Smooth muscle cell (in vitro differentiated cells): ENCODE data around the gene FANCD2OS. TPM values are rescaled to one million over a fixed set of nuclear protein-coding genes. Genes with fewer than 3 reads are reported as not detected.
"Not testable (repeated sequence)": the region's sequence is repeated elsewhere in the genome, so short reads cannot be mapped to it uniquely, and the experiment has no call there.

Experiments used
- DNase-seq: peaks from one replicate; lab custom pipeline; 2025; ENCODE audit not compliant: unreplicated experiment; lab: John Stamatoyannopoulos, UW
- H2AFZ ChIP-seq: fragments of 200-600 bp; sonication (generic); 2 replicates; pipeline ENCODE4 v1.6.0; 2016; ENCODE audit warnings: antibody characterized with exemption, low read depth, mild to moderate bottlenecking
- H3F3A ChIP-seq: fragments of 200-600 bp; sonication (generic); 2 replicates; pipeline ENCODE4 v1.6.0; 2017; ENCODE audit warnings: antibody characterized with exemption, low read depth
- H3K27ac ChIP-seq: fragments of 200-600 bp; sonication (generic); 2 replicates; pipeline ENCODE4 v1.5.1; 2016; ENCODE audit warnings: low read depth, mild to moderate bottlenecking
- H3K27me3 ChIP-seq: fragments of 200-600 bp; sonication (generic); 2 replicates; pipeline ENCODE4 v1.6.1; 2016; ENCODE audit warnings: low read depth, mild to moderate bottlenecking
- H3K36me3 ChIP-seq: fragments of 200-600 bp; sonication (generic); 2 replicates; pipeline ENCODE4 v1.5.1; 2016; ENCODE audit warnings: low read depth
- H3K4me1 ChIP-seq: fragments of 200-600 bp; sonication (generic); 2 replicates; pipeline ENCODE4 v1.5.1; 2016; ENCODE audit warnings: low read depth
- H3K4me2 ChIP-seq: fragments of 200-600 bp; sonication (generic); 2 replicates; pipeline ENCODE4 v1.6.0; 2016; ENCODE audit warnings: mild to moderate bottlenecking
- H3K4me3 ChIP-seq: fragments of 200-600 bp; sonication (generic); 2 replicates; pipeline ENCODE4 v1.5.1; 2016; ENCODE audit warnings: mild to moderate bottlenecking
- H3K79me2 ChIP-seq: fragments of 200-600 bp; sonication (generic); 2 replicates; pipeline ENCODE4 v1.6.0; 2016; ENCODE audit warnings: low read depth, mild to moderate bottlenecking
- H3K9ac ChIP-seq: fragments of 200-600 bp; sonication (generic); 2 replicates; pipeline ENCODE4 v1.6.0; 2016; ENCODE audit warnings: low read depth
- H3K9me3 ChIP-seq: fragments of 200-600 bp; sonication (generic); replicated peaks from 2 replicates; pipeline ENCODE4 v1.5.1; 2016; ENCODE audit warnings: low read depth
- H4K20me1 ChIP-seq: fragments of 200-600 bp; sonication (generic); 2 replicates; pipeline ENCODE4 v1.6.0; 2016; ENCODE audit warnings: low read depth
- CTCF ChIP-seq: fragments of 200-600 bp; sonication (generic); IDR thresholded peaks from 2 replicates; pipeline ENCODE4 v1.5.1; 2017; ENCODE audit warnings: borderline replicate concordance, mild to moderate bottlenecking, antibody characterized with exemption; ENCODE audit not compliant: insufficient read depth, poor library complexity, severe bottlenecking
- WGBS: methylation state at CpG from one replicate; pipeline ENCODE4 v1.1.7; 2016; ENCODE audit warnings: low lambda C conversion rate; 5-methylcytosine and 5-hydroxymethylcytosine counted together
- polyA plus RNA-seq: library from polyadenylated mRNA; unstranded; fragments of >200 nt; fragmentation: Nextera tagmentation; extraction: Ambion mirVana; gene quantifications from 2 replicates; pipeline ENCODE4 v1.2.1, GENCODE V29; 2016
- total RNA-seq: library from RNA; depleted of rRNA; stranded (reverse); fragments of >200 nt; gene quantifications from 2 replicates; pipeline ENCODE4 v1.2.3, GENCODE V29; 2014

Gene FANCD2OS
- total and polyA plus RNA-seq, 2 experiments from 2014 or later: not detected

- Histone ChIP-seq H3K9ac (no peak overlapping the region), H3K4me3 (no peak overlapping the region), H2AFZ (no peak overlapping the region), H3K4me2 (no peak overlapping the region), H3K36me3 (no peaks in the 10 kb centered on the region), H4K20me1 (no peaks in the 10 kb centered on the region), H3K9me3 (no peaks in the 10 kb centered on the region), H3K27me3 (no peaks in the 10 kb centered on the region), H3K4me1 (no peaks in the 10 kb centered on the region), H3K27ac (no peak overlapping the region), H3F3A (no peaks in the 10 kb centered on the region), H3K79me2 (no peaks in the 10 kb centered on the region)
- no peak for DNase-seq
- no peak for TF ChIP-seq CTCF
These were observed 33.4 kb downstream of the FANCD2OS start for GRCh38 chr3:10074666-10075065.

GRCh38 chr3:10070077-10070476 is 38.0 kb downstream of the FANCD2OS start:
- H3K9ac ChIP-seq, H3K4me2 ChIP-seq, H3K9me3 ChIP-seq, H3K27ac ChIP-seq, DNase-seq, H2AFZ ChIP-seq, H3K79me2 ChIP-seq, H3K36me3 ChIP-seq, H4K20me1 ChIP-seq, H3K4me1 ChIP-seq, H3F3A ChIP-seq, H3K4me3 ChIP-seq, H3K27me3 ChIP-seq: not testable (repeated sequence)
- WGBS: 93% methylated on average over 15 of the region's 33 CpGs

GRCh38 chr3:10055097-10055496 is 53.0 kb downstream of the FANCD2OS start:
- Histone ChIP-seq H3K27ac (no peak overlapping the region), H4K20me1 (no peaks in the 10 kb centered on the region), H3F3A (no peaks in the 10 kb centered on the region), H3K4me2 (no peak overlapping the region), H3K9ac (no peak overlapping the region), H3K4me1 (no peaks in the 10 kb centered on the region), H3K9me3 (no peaks in the 10 kb centered on the region), H3K27me3 (no peaks in the 10 kb centered on the region), H3K4me3 (no peak overlapping the region), H3K79me2 (no peaks in the 10 kb centered on the region), H3K36me3 (no peaks in the 10 kb centered on the region), H2AFZ (no peak overlapping the region)
- WGBS: 98% methylated on average over 4 of the region's 4 CpGs
- no peak for DNase-seq
- TF ChIP-seq CTCF: no peak

Other genes starting within 250 kb of the FANCD2OS start
- gene CIDEC, start 228.0 kb downstream of the FANCD2OS start, total RNA-seq: not detected in 2 replicates
- not detected in 2 replicates for gene CIDEC, start 228.0 kb downstream of the FANCD2OS start, polyA plus RNA-seq
- 32.3 and 36.8 TPM in 2 replicates for gene JAGN1, start 217.6 kb downstream of the FANCD2OS start, total RNA-seq
- 37.3 and 49.8 TPM in 2 replicates for gene JAGN1, start 217.6 kb downstream of the FANCD2OS start, polyA plus RNA-seq
- gene IL17RE, start 205.4 kb downstream of the FANCD2OS start, total RNA-seq: 2.6 and 4.9 TPM in 2 replicates
- gene IL17RE, start 205.4 kb downstream of the FANCD2OS start, polyA plus RNA-seq: 0.32 and 3.4 TPM in 2 replicates
- gene IL17RC, start 191.2 kb downstream of the FANCD2OS start, total RNA-seq: 27.0 and 37.3 TPM in 2 replicates
- gene IL17RC, start 191.2 kb downstream of the FANCD2OS start, polyA plus RNA-seq: 36.7 and 41.3 TPM in 2 replicates
- 25.8 and 26.4 TPM in 2 replicates for gene CRELD1, start 174.4 kb downstream of the FANCD2OS start, total RNA-seq
- gene CRELD1, start 174.4 kb downstream of the FANCD2OS start, polyA plus RNA-seq: 55.9 and 68.6 TPM in 2 replicates
- gene PRRT3, start 155.8 kb downstream of the FANCD2OS start, total RNA-seq: 0.85 and 1.3 TPM in 2 replicates
- gene PRRT3, start 155.8 kb downstream of the FANCD2OS start, polyA plus RNA-seq: 2.4 and 4.2 TPM in 2 replicates
- gene EMC3, start 121.4 kb downstream of the FANCD2OS start, total RNA-seq: 111 and 122 TPM in 2 replicates
- 100 and 114 TPM in 2 replicates for gene EMC3, start 121.4 kb downstream of the FANCD2OS start, polyA plus RNA-seq
- 5.6 and 7.6 TPM in 2 replicates for gene FANCD2, start 81.8 kb downstream of the FANCD2OS start, total RNA-seq
- 4.4 and 5.8 TPM in 2 replicates for gene FANCD2, start 81.8 kb downstream of the FANCD2OS start, polyA plus RNA-seq
- gene BRK1, start 7.4 kb upstream of the FANCD2OS start, total RNA-seq: 111 and 117 TPM in 2 replicates
- gene BRK1, start 7.4 kb upstream of the FANCD2OS start, polyA plus RNA-seq: 228 and 231 TPM in 2 replicates
- 21.4 and 26.8 TPM in 2 replicates for gene VHL, start 33.5 kb upstream of the FANCD2OS start, total RNA-seq
- gene VHL, start 33.5 kb upstream of the FANCD2OS start, polyA plus RNA-seq: 13.9 and 19.5 TPM in 2 replicates
- gene IRAK2, start 56.7 kb upstream of the FANCD2OS start, total RNA-seq: 1.9 and 3.4 TPM in 2 replicates
- gene IRAK2, start 56.7 kb upstream of the FANCD2OS start, polyA plus RNA-seq: 2.8 and 3.3 TPM in 2 replicates
- gene TATDN2, start 140.2 kb upstream of the FANCD2OS start, total RNA-seq: 10.7 and 23.6 TPM in 2 replicates
- gene TATDN2, start 140.2 kb upstream of the FANCD2OS start, polyA plus RNA-seq: 3.3 and 7.2 TPM in 2 replicates
- not detected in 2 replicates for gene GHRL, start 184.7 kb upstream of the FANCD2OS start, total RNA-seq
- gene GHRL, start 184.7 kb upstream of the FANCD2OS start, polyA plus RNA-seq: 0.45 and 0.76 TPM in 2 replicates
- gene SEC13, start 212.9 kb upstream of the FANCD2OS start, total RNA-seq: 221 and 247 TPM in 2 replicates
- 400 and 476 TPM in 2 replicates for gene SEC13, start 212.9 kb upstream of the FANCD2OS start, polyA plus RNA-seq